Coronary artery (tissue), 2 donors: ENCODE data around the gene PPP1R12B.
A peak's percentile ranks its signal among the peaks of the same experiment; 100 is the strongest.

Source experiments
- DNase-seq: peaks from one replicate; pipeline ENCODE4 v3.0.0-alpha.2; 2017; ENCODE audit warnings: low spot score
- H3K27ac ChIP-seq, 2 donors: fragments of 200-600 bp; sonication (generic); one replicate each; pipeline ENCODE4 v1.5.1; 2016 to 2019
- H3K4me3 ChIP-seq: fragments of 200-600 bp; sonication (generic); 2 replicates; pipeline ENCODE4 v1.5.1; 2016; ENCODE audit warnings: mild to moderate bottlenecking, moderate library complexity
- CTCF ChIP-seq: fragments of 200-600 bp; sonication (generic); IDR thresholded peaks from one replicate; pipeline ENCODE4 v1.5.1; 2019; ENCODE audit warnings: antibody characterized with exemption

Gene PPP1R12B

GRCh38 chr1:202584707-202585589 is 236.4 kb downstream of the PPP1R12B start:
- H3K4me3 ChIP-seq: no peak overlapping the region
- peak; percentile 9 for DNase-seq
- no peak for TF ChIP-seq CTCF
- peak overlapping the region in 1 of 2 donors; percentile 63 for H3K27ac ChIP-seq

GRCh38 chr1:202585590-202585933 is 237.1 kb downstream of the PPP1R12B start:
- DNase-seq: no peak
- Histone ChIP-seq H3K4me3 (no peak overlapping the region), H3K27ac (peak overlapping the region; percentile 87 to 93)
- no peak for TF ChIP-seq CTCF

- TF ChIP-seq CTCF: no peak
- no peak for DNase-seq
- Histone ChIP-seq H3K27ac (peak overlapping the region; percentile 87 to 93), H3K4me3 (no peak overlapping the region)
Measured at GRCh38 chr1:202586018-202586821, 237.7 kb downstream of the PPP1R12B start.

- DNase-seq: no peak
- no peak for TF ChIP-seq CTCF
- Histone ChIP-seq H3K4me3 (no peak overlapping the region), H3K27ac (peak overlapping the region; percentile 87 to 93)
Measured at GRCh38 chr1:202586871-202587270, 238.4 kb downstream of the PPP1R12B start.

GRCh38 chr1:202587859-202588485 is 239.5 kb downstream of the PPP1R12B start:
- no peak for TF ChIP-seq CTCF
- Histone ChIP-seq H3K4me3 (no peak overlapping the region), H3K27ac (peak overlapping the region; percentile 87 to 93)
- no peak for DNase-seq

- TF ChIP-seq CTCF: no peak
- Histone ChIP-seq H3K4me3 (no peak overlapping the region), H3K27ac (peak overlapping the region; percentile 87 to 93)
- no peak for DNase-seq
Measured at GRCh38 chr1:202588503-202589189, 240.1 kb downstream of the PPP1R12B start.
